Measurements from ENCODE around the gene RSRC1. TPM values are rescaled to one million over a fixed set of nuclear protein-coding genes. Genes with fewer than 3 reads are reported as not detected.

Gene RSRC1
- total and polyA plus RNA-seq, 2 of the 8 experiments (the other 6 are each of a cell fraction or from before 2014, with no cell fraction given) = 2.0 to 27.9 TPM

GRCh38 chr3:158407844-158408517 lies 298.1 kb downstream of the RSRC1 start:
- Histone ChIP-seq H3K4me1 (replicated peaks in 1 of 4; ENCODE audit: control insufficient read depth in 3 of 4, insufficient read depth in 4 of 4, low read length in 3 of 4) (no peaks in the 10 kb centered on the region), H4K5ac (ENCODE audit: insufficient read length, low read depth, low read length) (no peak overlapping the region), H4K20me1 (replicated peaks in 1 of 2; ENCODE audit: control insufficient read depth in 1 of 2, insufficient read depth in 2 of 2, low read length in 2 of 2) (no peaks in the 10 kb centered on the region), H2BK20ac (ENCODE audit: low read length) (no peak overlapping the region), H2BK12ac (ENCODE audit: low read depth, low read length) (no peak overlapping the region), H3K56ac (replicated peaks; ENCODE audit: insufficient read length, low read depth, low read length) (no peak overlapping the region), H3K4me3 (ENCODE audit: extremely low read depth in 1 of 4, insufficient read depth in 2 of 4, low read depth in 3 of 4, low read length in 4 of 4) (no peak overlapping the region), H3K36me3 (ENCODE audit: control insufficient read depth in 2 of 4, insufficient read depth in 4 of 4, low read length in 3 of 4) (no peaks in the 10 kb centered on the region), H3K9ac (replicated peaks in 1 of 4; ENCODE audit: extremely low read depth in 1 of 4, low read depth in 3 of 4, low read length in 3 of 4) (no peak overlapping the region), H2BK15ac (ENCODE audit: low read length) (no peak overlapping the region), H2AFZ (ENCODE audit: low read length) (no peak overlapping the region), H4K91ac (replicated peaks; ENCODE audit: insufficient read length, low read length) (no peak overlapping the region), H3K4me2 (ENCODE audit: insufficient read depth in 1 of 2, low read depth in 2 of 2, low read length in 2 of 2) (no peak overlapping the region), H3K18ac (ENCODE audit: extremely low read depth, low read length) (no peak overlapping the region), H2AK5ac (ENCODE audit: low read depth, low read length) (no peak overlapping the region), H3K27ac (ENCODE audit: low read depth, low read length) (no peak overlapping the region), H2BK5ac (ENCODE audit: low read depth, low read length) (no peak overlapping the region), H4K8ac (ENCODE audit: extremely low read depth, insufficient read depth, low read length) (no peak overlapping the region), H3K23ac (ENCODE audit: insufficient read length) (no peak overlapping the region), H2BK120ac (replicated peaks; ENCODE audit: low read depth, low read length) (no peak overlapping the region), H3K4ac (replicated peaks; ENCODE audit: insufficient read length, low read depth, low read length) (no peak overlapping the region), H3K9me3 (ENCODE audit: insufficient read depth in 2 of 2, low read depth in 1 of 2, low read length in 1 of 2) (no peaks in the 10 kb centered on the region), H3K27me3 (replicated peaks in 1 of 4; ENCODE audit: control insufficient read depth in 3 of 4, extremely low read depth in 1 of 4, insufficient read depth in 3 of 4, low read length in 3 of 4) (no peaks in the 10 kb centered on the region), H3K23me2 (ENCODE audit: low read depth, low read length) (no peaks in the 10 kb centered on the region), H3K79me1 (ENCODE audit: low read depth, low read length) (no peaks in the 10 kb centered on the region), H3K79me2 (ENCODE audit: control insufficient read depth in 1 of 2, insufficient read depth in 2 of 2, low read length in 2 of 2) (no peaks in the 10 kb centered on the region), H3K14ac (ENCODE audit: insufficient read length) (no peak overlapping the region)
- ChIA-PET CTCF (ENCODE audit: partially characterized antibody) (interaction anchor here (1.4 kb wide), 1 partner anchor 8 kb away, joined by 4 read pairs; no protein-coding TSS in a partner anchor), POLR2A (ENCODE audit: partially characterized antibody) (no interaction called here)
- no peak for FAIRE-seq
- no peak for TF ChIP-seq SAP30 (IDR thresholded peaks at IDR 0.05; ENCODE audit: insufficient read depth, insufficient replicate concordance, low read length)
- WGBS, 2 experiments (ENCODE audit: extremely low coverage in 1 of 2, insufficient coverage in 1 of 2, insufficient read length in 1 of 2, insufficient replicate concordance in 2 of 2, low coverage in 1 of 2, low lambda C conversion rate in 2 of 2, missing lambda C conversion rate in 1 of 2) = 81% methylated on average over 4 of the region's 4 CpGs; no CpG with 5 or more reads in 1 of the 2 experiments
- no peak for DNase-seq (ENCODE audit: low read depth in 1 of 2, low spot score in 2 of 2)

Data from H1 (cell line).